Measurements from ENCODE around the gene ANKRD42.

Gene ANKRD42

DNA sequence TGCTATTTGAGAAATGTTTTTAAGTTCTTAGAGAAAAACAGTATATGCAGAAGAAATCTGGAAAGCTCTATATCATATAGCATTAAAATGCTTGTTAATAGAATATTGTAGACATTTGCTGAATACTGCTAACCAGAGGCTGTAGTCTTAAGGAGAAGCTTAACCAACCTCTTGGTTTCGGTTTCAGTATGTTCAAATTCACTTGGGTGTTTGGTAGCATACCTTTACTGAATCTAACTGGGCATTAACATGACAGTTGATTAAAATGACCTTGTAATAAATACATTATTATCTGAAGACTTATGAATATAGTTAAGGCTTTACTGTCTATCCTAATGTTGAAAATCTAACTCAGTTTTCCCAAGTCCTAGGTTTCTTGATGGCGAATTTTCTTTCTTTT lies 31.1 kb upstream of the ANKRD42 start:
- H3K9me3 ChIP-seq (ENCODE audit: control insufficient read depth, insufficient read depth, low read depth, low read length): no peaks in the 10 kb centered on the region
- H3K27ac ChIP-seq (ENCODE audit: extremely low read depth, low read depth, low read length): no peak overlapping the region
- ChIA-PET CTCF (interaction anchor here (0.5 to 0.7 kb wide), 3 partner anchors 47 to 518 kb away, joined by 3 read pairs; no protein-coding TSS in a partner anchor), POLR2A (no interaction called here)
- H3K4me3 ChIP-seq (ENCODE audit: low read depth, low read length): no peak overlapping the region
- TF ChIP-seq ZNF48 (tag by site-specific recombination; IDR thresholded peaks at IDR 0.05) (no peak), ZNF132 (tag by site-specific recombination; IDR thresholded peaks at IDR 0.05; ENCODE audit: borderline replicate concordance) (no peak), ZNF610 (tag by site-specific recombination; IDR thresholded peaks at IDR 0.05; ENCODE audit: borderline replicate concordance) (no peak), ZFP3 (tag by site-specific recombination; IDR thresholded peaks at IDR 0.05; ENCODE audit: low read depth) (no peak), ZNF394 (tag by site-specific recombination; IDR thresholded peaks at IDR 0.05; ENCODE audit: borderline replicate concordance) (no peak), ZNF19 (tag by site-specific recombination; IDR thresholded peaks at IDR 0.05; ENCODE audit: low read depth) (no peak), ZNF623 (tag by site-specific recombination; IDR thresholded peaks at IDR 0.05) (no peak)
- TF ChIP-seq, protein P1, sequence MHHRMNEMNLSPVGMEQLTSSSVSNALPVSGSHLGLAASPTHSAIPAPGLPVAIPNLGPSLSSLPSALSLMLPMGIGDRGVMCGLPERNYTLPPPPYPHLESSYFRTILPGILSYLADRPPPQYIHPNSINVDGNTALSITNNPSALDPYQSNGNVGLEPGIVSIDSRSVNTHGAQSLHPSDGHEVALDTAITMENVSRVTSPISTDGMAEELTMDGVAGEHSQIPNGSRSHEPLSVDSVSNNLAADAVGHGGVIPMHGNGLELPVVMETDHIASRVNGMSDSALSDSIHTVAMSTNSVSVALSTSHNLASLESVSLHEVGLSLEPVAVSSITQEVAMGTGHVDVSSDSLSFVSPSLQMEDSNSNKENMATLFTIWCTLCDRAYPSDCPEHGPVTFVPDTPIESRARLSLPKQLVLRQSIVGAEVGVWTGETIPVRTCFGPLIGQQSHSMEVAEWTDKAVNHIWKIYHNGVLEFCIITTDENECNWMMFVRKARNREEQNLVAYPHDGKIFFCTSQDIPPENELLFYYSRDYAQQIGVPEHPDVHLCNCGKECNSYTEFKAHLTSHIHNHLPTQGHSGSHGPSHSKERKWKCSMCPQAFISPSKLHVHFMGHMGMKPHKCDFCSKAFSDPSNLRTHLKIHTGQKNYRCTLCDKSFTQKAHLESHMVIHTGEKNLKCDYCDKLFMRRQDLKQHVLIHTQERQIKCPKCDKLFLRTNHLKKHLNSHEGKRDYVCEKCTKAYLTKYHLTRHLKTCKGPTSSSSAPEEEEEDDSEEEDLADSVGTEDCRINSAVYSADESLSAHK (tag by site-specific recombination; IDR thresholded peaks at IDR 0.05): no peak
- peaks cover 5% of the 10 kb centered on the region for H3K4me1 ChIP-seq (ENCODE audit: control insufficient read depth, insufficient read depth, low read length)
- peaks cover 4 to 73% of the 10 kb centered on the region in 2 experiments for H3K36me3 ChIP-seq (ENCODE audit: control insufficient read depth in 2 of 2, insufficient read depth in 1 of 2, low read length in 2 of 2)

DNA sequence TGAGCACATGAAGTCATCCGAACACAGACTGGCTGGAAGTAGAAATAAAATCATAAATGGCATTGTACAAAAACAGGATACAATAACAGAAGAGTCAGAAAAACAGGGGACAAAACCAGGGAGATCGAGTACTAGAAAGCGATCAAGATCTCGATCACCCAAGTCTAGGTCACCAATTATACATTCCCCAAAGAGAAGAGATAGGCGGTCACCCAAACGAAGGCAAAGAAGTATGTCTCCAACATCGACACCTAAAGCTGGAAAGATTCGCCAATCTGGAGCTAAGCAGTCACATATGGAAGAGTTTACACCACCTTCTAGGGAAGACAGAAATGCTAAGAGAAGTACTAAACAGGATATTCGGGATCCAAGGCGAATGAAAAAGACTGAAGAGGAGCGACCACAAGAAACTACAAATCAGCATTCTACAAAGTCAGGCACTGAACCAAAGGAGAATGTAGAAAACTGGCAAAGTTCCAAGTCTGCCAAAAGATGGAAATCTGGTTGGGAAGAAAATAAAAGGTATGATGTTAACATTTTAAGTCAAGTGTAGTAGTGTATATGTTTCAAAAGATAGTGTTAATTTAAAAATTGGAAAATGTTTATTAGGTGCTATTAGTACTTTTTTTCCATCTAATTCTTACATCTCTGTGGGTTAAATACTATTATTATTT lies 27.2 kb upstream of the ANKRD42 start:
- POLR2A ChIA-PET: no interaction called here

DNA sequence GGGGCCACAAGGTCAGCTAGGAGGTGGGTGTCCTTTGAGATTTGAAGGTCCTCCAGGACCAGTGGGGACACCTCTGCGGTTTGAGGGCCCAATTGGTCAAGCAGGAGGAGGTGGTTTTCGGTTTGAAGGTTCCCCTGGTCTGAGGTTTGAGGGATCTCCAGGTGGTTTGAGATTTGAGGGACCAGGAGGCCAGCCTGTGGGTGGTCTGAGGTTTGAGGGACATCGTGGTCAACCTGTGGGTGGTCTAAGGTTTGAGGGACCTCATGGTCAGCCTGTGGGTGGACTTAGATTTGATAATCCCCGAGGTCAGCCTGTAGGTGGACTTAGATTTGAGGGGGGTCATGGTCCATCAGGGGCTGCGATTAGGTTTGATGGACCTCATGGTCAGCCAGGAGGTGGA lies 24.8 kb upstream of the ANKRD42 start:
- Histone ChIP-seq H3K4me3 (ENCODE audit: low read depth, low read length) (no peak overlapping the region), H3K9me3 (ENCODE audit: control insufficient read depth, insufficient read depth, low read depth, low read length) (no peaks in the 10 kb centered on the region), H3K27ac (ENCODE audit: extremely low read depth, low read depth, low read length) (no peak overlapping the region), H3K4me1 (ENCODE audit: control insufficient read depth, insufficient read depth, low read length) (no peaks in the 10 kb centered on the region), H3K36me3 (ENCODE audit: control insufficient read depth in 2 of 2, insufficient read depth in 1 of 2, low read length in 2 of 2) (peaks cover 11 to 94% of the 10 kb centered on the region in 2 experiments)
- TF ChIP-seq ZNF2 (tag by site-specific recombination; IDR thresholded peaks at IDR 0.05) (no peak), ZNF747 (tag by site-specific recombination; IDR thresholded peaks at IDR 0.05) (no peak), ZNF777 (tag by site-specific recombination; IDR thresholded peaks at IDR 0.05; ENCODE audit: borderline replicate concordance) (no peak), IKZF3 (tag by site-specific recombination; IDR thresholded peaks at IDR 0.05) (no peak), YY2 (tag by site-specific recombination; IDR thresholded peaks at IDR 0.05) (no peak), ZNF416 (tag by site-specific recombination; IDR thresholded peaks at IDR 0.05) (no peak)
- CTCF ChIA-PET: interaction anchor here (1.6 kb wide), 1 partner anchor 301 kb away, joined by 3 read pairs; no protein-coding TSS in a partner anchor
- POLR2A ChIA-PET: no interaction called here

More for the DNA sequence above, 27.2 kb upstream of the ANKRD42 start:
- Histone ChIP-seq H3K9me3 (ENCODE audit: control insufficient read depth, insufficient read depth, low read depth, low read length) (no peaks in the 10 kb centered on the region), H3K36me3 (ENCODE audit: control insufficient read depth in 2 of 2, insufficient read depth in 1 of 2, low read length in 2 of 2) (peaks cover 7 to 85% of the 10 kb centered on the region in 2 experiments), H3K4me1 (ENCODE audit: control insufficient read depth, insufficient read depth, low read length) (peaks cover 3% of the 10 kb centered on the region; the same call in 1 of the 2 replicates), H3K27ac (ENCODE audit: extremely low read depth, low read depth, low read length) (no peak overlapping the region), H3K4me3 (ENCODE audit: low read depth, low read length) (no peak overlapping the region)
- CTCF ChIA-PET: no interaction called here
- TF ChIP-seq ZNF175 (tag by site-specific recombination; IDR thresholded peaks at IDR 0.05) (no peak), ZNF133 (tag by site-specific recombination; IDR thresholded peaks at IDR 0.05) (peak; percentile 95)

DNA sequence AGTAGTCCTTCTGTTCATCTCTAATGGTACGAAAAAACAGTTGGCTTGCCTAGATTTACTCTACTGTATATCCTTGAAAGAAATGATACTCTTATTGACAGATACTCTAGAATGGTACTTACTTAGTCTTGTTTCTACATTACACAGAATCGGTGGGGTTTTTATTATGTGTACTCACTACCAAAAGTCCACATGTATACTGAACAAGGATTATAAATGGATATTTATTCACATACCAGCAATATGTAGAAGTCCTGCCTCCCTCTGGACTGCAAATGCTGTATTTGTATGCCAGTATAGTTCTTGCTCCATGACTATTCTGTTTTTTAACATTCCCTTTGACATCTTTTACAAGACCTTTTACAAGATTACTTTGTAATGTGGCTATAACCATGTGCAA lies 22.6 kb upstream of the ANKRD42 start:
- TF ChIP-seq HOXD13 (CRISPR knock-in tag; IDR thresholded peaks at IDR 0.05; ENCODE audit: borderline replicate concordance) (no peak), ZIC2 (tag by site-specific recombination; IDR thresholded peaks at IDR 0.05) (no peak), ZNF596 (tag by site-specific recombination; IDR thresholded peaks at IDR 0.05) (no peak), ZNF76 (tag by site-specific recombination; IDR thresholded peaks at IDR 0.05; ENCODE audit: borderline replicate concordance, low read depth) (no peak), ZNF16 (tag by site-specific recombination; IDR thresholded peaks at IDR 0.05; ENCODE audit: low read depth) (no peak), ZBTB7A (tag by site-specific recombination; IDR thresholded peaks at IDR 0.05; ENCODE audit: low read depth) (no peak), ZNF571 (tag by site-specific recombination; IDR thresholded peaks at IDR 0.05) (no peak), ZNF670 (tag by site-specific recombination; IDR thresholded peaks at IDR 0.05; ENCODE audit: low read depth) (no peak)
- TF ChIP-seq, protein P2, sequence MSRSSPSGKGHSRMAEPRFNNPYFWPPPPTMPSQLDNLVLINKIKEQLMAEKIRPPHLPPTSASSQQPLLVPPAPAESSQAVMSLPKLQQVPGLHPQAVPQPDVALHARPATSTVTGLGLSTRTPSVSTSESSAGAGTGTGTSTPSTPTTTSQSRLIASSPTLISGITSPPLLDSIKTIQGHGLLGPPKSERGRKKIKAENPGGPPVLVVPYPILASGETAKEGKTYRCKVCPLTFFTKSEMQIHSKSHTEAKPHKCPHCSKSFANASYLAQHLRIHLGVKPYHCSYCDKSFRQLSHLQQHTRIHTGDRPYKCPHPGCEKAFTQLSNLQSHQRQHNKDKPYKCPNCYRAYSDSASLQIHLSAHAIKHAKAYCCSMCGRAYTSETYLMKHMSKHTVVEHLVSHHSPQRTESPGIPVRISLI (tag by site-specific recombination; IDR thresholded peaks at IDR 0.05): no peak
- no peak overlapping the region for H3K27ac ChIP-seq (ENCODE audit: extremely low read depth, low read depth, low read length)
- no peak overlapping the region for H3K4me3 ChIP-seq (ENCODE audit: low read depth, low read length)
- H3K9me3 ChIP-seq (ENCODE audit: control insufficient read depth, insufficient read depth, low read depth, low read length): no peaks in the 10 kb centered on the region
- ChIA-PET POLR2A (interaction anchor here (1.0 kb wide), 1 partner anchor 14 kb away, joined by 5 read pairs; the partner anchor contains the start of gene PCF11), CTCF (interaction anchor here (1.2 kb wide), 1 partner anchor 79 kb away, joined by 4 read pairs; no protein-coding TSS in a partner anchor)
- no peaks in the 10 kb centered on the region for H3K4me1 ChIP-seq (ENCODE audit: control insufficient read depth, insufficient read depth, low read length)
- peaks cover 17 to 94% of the 10 kb centered on the region in 2 experiments for H3K36me3 ChIP-seq (ENCODE audit: control insufficient read depth in 2 of 2, insufficient read depth in 1 of 2, low read length in 2 of 2)
